Stimulated activated CD4-positive, alpha-beta T cell treated with anti-CD3 and anti-CD28 coated beads, Interleukin-4, amount 100 ng/mL, for 48 hours (primary cell): ENCODE measurements around the gene ALKAL2.

Experiments
- DNase-seq, 2 donors: peaks; one replicate each; pipeline ENCODE4 v3.0.0-alpha.2; 2020; ENCODE audit warnings: low read depth in 2 of 2

The ALKAL2 gene

GRCh38 chr2:290090-290722 lies 2.3 kb upstream of the ALKAL2 start:
- peak in 1 of 2 donors; percentile 24 for DNase-seq

- DNase-seq, result no peak
These were observed 1.6 kb upstream of the ALKAL2 start for GRCh38 chr2:289362-290089.

- DNase-seq, result no peak
These were observed 969 bp upstream of the ALKAL2 start for GRCh38 chr2:288758-289361.

- no peak for DNase-seq
These were observed 413 bp downstream of the ALKAL2 start for GRCh38 chr2:287471-287885.

- DNase-seq, result no peak
These were observed 1.0 kb downstream of the ALKAL2 start for GRCh38 chr2:286774-287392.

GRCh38 chr2:286035-286434 lies 1.9 kb downstream of the ALKAL2 start:
- DNase-seq, result no peak

- DNase-seq, result no peak
These were observed 2.4 kb downstream of the ALKAL2 start for GRCh38 chr2:285531-285930.

GRCh38 chr2:284896-285492 lies 2.9 kb downstream of the ALKAL2 start:
- no peak for DNase-seq

- DNase-seq, result no peak
These were observed 3.7 kb downstream of the ALKAL2 start for GRCh38 chr2:283996-284794.

GRCh38 chr2:282371-283263 lies 5.3 kb downstream of the ALKAL2 start:
- no peak for DNase-seq

GRCh38 chr2:281381-281780 lies 6.5 kb downstream of the ALKAL2 start:
- no peak for DNase-seq

- no peak for DNase-seq
These were observed 7.2 kb downstream of the ALKAL2 start for GRCh38 chr2:280650-281110.

- no peak for DNase-seq
These were observed 7.8 kb downstream of the ALKAL2 start for GRCh38 chr2:279956-280649.

- no peak for DNase-seq
These were observed 8.5 kb downstream of the ALKAL2 start for GRCh38 chr2:279366-279765.

- DNase-seq, result no peak
These were observed 9.0 kb downstream of the ALKAL2 start for GRCh38 chr2:278927-279320.

- DNase-seq, result no peak
These were observed 9.5 kb downstream of the ALKAL2 start for GRCh38 chr2:278312-278926.

GRCh38 chr2:275466-275865 lies 12.4 kb downstream of the ALKAL2 start:
- DNase-seq, result no peak

- no peak for DNase-seq
These were observed 13.4 kb downstream of the ALKAL2 start for GRCh38 chr2:274503-274902.

GRCh38 chr2:273333-273732 lies 14.6 kb downstream of the ALKAL2 start:
- no peak for DNase-seq
